GM23248 (cell line): ENCODE results near the gene FOXN3. TPM values are rescaled to one million over a fixed set of nuclear protein-coding genes. Genes with fewer than 3 reads are reported as not detected.

Source experiments
- DNase-seq: peaks from one replicate; pipeline ENCODE4 v3.0.0-alpha.2; 2015
- H2AFZ ChIP-seq: fragments of 200-600 bp; sonication (generic); 2 replicates; pipeline ENCODE4 v1.6.1; 2016; ENCODE audit warnings: antibody characterized with exemption
- H3F3A ChIP-seq: fragments of 200-600 bp; sonication (generic); 2 replicates; pipeline ENCODE4 v1.6.1; 2016; ENCODE audit warnings: mild to moderate bottlenecking, antibody characterized with exemption, mixed run types; ENCODE audit not compliant: insufficient read depth
- H3K27ac ChIP-seq: fragments of 200-600 bp; sonication (generic); 2 replicates; pipeline ENCODE4 v1.5.1; 2016; ENCODE audit warnings: mild to moderate bottlenecking
- H3K27me3 ChIP-seq: fragments of 200-600 bp; sonication (generic); replicated peaks from 2 replicates; pipeline ENCODE4 v1.6.1; 2016; ENCODE audit warnings: mild to moderate bottlenecking; ENCODE audit not compliant: insufficient read depth
- H3K36me3 ChIP-seq: fragments of 200-600 bp; sonication (generic); 2 replicates; pipeline ENCODE4 v1.6.1; 2016; ENCODE audit warnings: low read depth, mild to moderate bottlenecking
- H3K4me1 ChIP-seq: fragments of 200-600 bp; sonication (generic); 2 replicates; pipeline ENCODE4 v1.6.1; 2016; ENCODE audit warnings: mild to moderate bottlenecking; ENCODE audit not compliant: insufficient read depth
- H3K4me2 ChIP-seq: fragments of 200-600 bp; sonication (generic); one replicate; pipeline ENCODE4 v1.6.1; 2016; ENCODE audit warnings: mild to moderate bottlenecking; ENCODE audit not compliant: unreplicated experiment
- H3K4me3 ChIP-seq: fragments of 200-600 bp; sonication (generic); 2 replicates; pipeline ENCODE4 v1.5.1; 2016; ENCODE audit warnings: mild to moderate bottlenecking
- H3K79me2 ChIP-seq: fragments of 200-600 bp; sonication (generic); 2 replicates; pipeline ENCODE4 v1.6.1; 2016; ENCODE audit warnings: mild to moderate bottlenecking; ENCODE audit not compliant: insufficient read depth
- H3K9ac ChIP-seq: fragments of 200-600 bp; sonication (generic); 2 replicates; pipeline ENCODE4 v1.6.1; 2016; ENCODE audit warnings: mild to moderate bottlenecking
- H3K9me2 ChIP-seq: fragments of 200-600 bp; sonication (generic); 2 replicates; pipeline ENCODE4 v1.6.1; 2016; ENCODE audit warnings: mixed run types, mild to moderate bottlenecking, moderate library complexity; ENCODE audit not compliant: insufficient read depth
- H3K9me3 ChIP-seq: fragments of 200-600 bp; sonication (generic); one replicate; pipeline ENCODE4 v1.6.1; 2017; ENCODE audit warnings: low read depth
- H4K20me1 ChIP-seq: fragments of 200-600 bp; sonication (generic); 2 replicates; pipeline ENCODE4 v1.6.0; 2016; ENCODE audit not compliant: insufficient read depth
- EZH2 ChIP-seq: fragments of 200-600 bp; sonication (generic); IDR thresholded peaks from 2 replicates; pipeline ENCODE4 v1.6.1; 2018; ENCODE audit warnings: antibody characterized with exemption, mild to moderate bottlenecking; ENCODE audit not compliant: insufficient read depth, poor library complexity, severe bottlenecking
- EZH2phosphoT487 ChIP-seq: fragments of 200-600 bp; sonication (generic); IDR thresholded peaks from 2 replicates; pipeline ENCODE4 v1.6.1; 2018; ENCODE audit warnings: antibody characterized with exemption, moderate library complexity, mild to moderate bottlenecking, low read depth; ENCODE audit not compliant: insufficient read depth
- WGBS, 2 experiments: methylation state at CpG; one replicate each; pipeline ENCODE4 v1.1.6; 2015 to 2017; ENCODE audit warnings: low lambda C conversion rate in 2 of 2, low coverage in 1 of 2; ENCODE audit errors: missing lambda C conversion rate in 2 of 2; 5-methylcytosine and 5-hydroxymethylcytosine counted together
- in situ Hi-C: fragments of 300-500 bp; cut with MboI; formaldehyde crosslinking; loops from 2 replicates; pipeline ENCODE4 v1.15.0; 2020
- polyA plus RNA-seq: library from polyadenylated mRNA; unstranded; fragments of >200 nt; fragmentation: Nextera tagmentation; extraction: Ambion mirVana; gene quantifications from 2 replicates; pipeline ENCODE4 v1.2.1, GENCODE V29; 2016
- total RNA-seq: library from RNA; depleted of rRNA; stranded (reverse); fragments of >200 nt; shearing (Covaris generic); gene quantifications from 2 replicates; pipeline ENCODE4 v1.2.3, GENCODE V29; 2014

FOXN3 gene
- total and polyA plus RNA-seq, 2 experiments from 2014 or later: 18.6 to 19.0 TPM

- no peak for DNase-seq
- H3K4me3 ChIP-seq: no peak overlapping the region
- peaks cover 8% of the 10 kb centered on the region; the same call in 1 of the 2 replicates for H3K79me2 ChIP-seq
- H3K9me2 ChIP-seq: no peaks in the 10 kb centered on the region
- in situ Hi-C loops: no loop called here
- H3K4me1 ChIP-seq: peaks cover 13% of the 10 kb centered on the region; the same call in 1 of the 2 replicates
- WGBS, 2 experiments: 50 to 71% methylated on average over 1 of the region's 1 CpG
- H3K9me3 ChIP-seq: no peaks in the 10 kb centered on the region
- no peak overlapping the region for H3K27ac ChIP-seq
- no peak overlapping the region for H2AFZ ChIP-seq
- no peaks in the 10 kb centered on the region for H3K27me3 ChIP-seq
- H3F3A ChIP-seq: no peaks in the 10 kb centered on the region
- H4K20me1 ChIP-seq: no peaks in the 10 kb centered on the region
- H3K36me3 ChIP-seq: no peaks in the 10 kb centered on the region
- H3K4me2 ChIP-seq: no peak overlapping the region
- no peak for TF ChIP-seq EZH2phosphoT487
- no peak for TF ChIP-seq EZH2
- H3K9ac ChIP-seq: no peak overlapping the region
Observed at GRCh38 chr14:89249972-89250654, 166.9 kb downstream of the FOXN3 start.

- H3F3A ChIP-seq: no peaks in the 10 kb centered on the region
- no peaks in the 10 kb centered on the region for H3K9me3 ChIP-seq
- no peaks in the 10 kb centered on the region for H3K27me3 ChIP-seq
- no peak overlapping the region for H3K4me3 ChIP-seq
- no peaks in the 10 kb centered on the region for H3K9me2 ChIP-seq
- in situ Hi-C loops: no loop called here
- H4K20me1 ChIP-seq: no peaks in the 10 kb centered on the region
- H3K9ac ChIP-seq: no peak overlapping the region
- peaks cover 13% of the 10 kb centered on the region; the same call in 1 of the 2 replicates for H3K4me1 ChIP-seq
- TF ChIP-seq EZH2 (no peak), EZH2phosphoT487 (no peak)
- H3K27ac ChIP-seq: no peak overlapping the region
- peaks cover 8% of the 10 kb centered on the region; the same call in 1 of the 2 replicates for H3K79me2 ChIP-seq
- DNase-seq: no peak
- WGBS, 2 experiments: 75 to 78% methylated on average over 7 of the region's 7 CpGs
- no peaks in the 10 kb centered on the region for H3K36me3 ChIP-seq
- H3K4me2 ChIP-seq: no peak overlapping the region
- H2AFZ ChIP-seq: no peak overlapping the region
Observed at GRCh38 chr14:89249065-89249695, 167.9 kb downstream of the FOXN3 start.

GRCh38 chr14:89248411-89249064 is 168.5 kb downstream of the FOXN3 start:
- Histone ChIP-seq H3K4me3 (no peak overlapping the region), H3K4me1 (peaks cover 13% of the 10 kb centered on the region; the same call in 1 of the 2 replicates), H3K4me2 (no peak overlapping the region), H3K27me3 (no peaks in the 10 kb centered on the region), H3K36me3 (no peaks in the 10 kb centered on the region), H3K27ac (no peak overlapping the region), H2AFZ (no peak overlapping the region), H3K79me2 (peaks cover 8% of the 10 kb centered on the region; the same call in 1 of the 2 replicates), H3F3A (no peaks in the 10 kb centered on the region), H3K9me3 (no peaks in the 10 kb centered on the region), H4K20me1 (no peaks in the 10 kb centered on the region), H3K9ac (no peak overlapping the region), H3K9me2 (no peaks in the 10 kb centered on the region)
- in situ Hi-C loops: no loop called here
- DNase-seq: no peak
- TF ChIP-seq EZH2 (no peak), EZH2phosphoT487 (no peak)
- 93 to 97% methylated on average over 5 of the region's 5 CpGs for WGBS, 2 experiments

- DNase-seq: no peak
- Histone ChIP-seq H2AFZ (no peak overlapping the region), H3K9ac (no peak overlapping the region), H3K36me3 (no peaks in the 10 kb centered on the region), H4K20me1 (no peaks in the 10 kb centered on the region), H3K79me2 (peaks cover 8% of the 10 kb centered on the region; the same call in 1 of the 2 replicates), H3K27ac (no peak overlapping the region), H3K9me2 (no peaks in the 10 kb centered on the region), H3K27me3 (no peaks in the 10 kb centered on the region), H3K9me3 (no peaks in the 10 kb centered on the region), H3K4me1 (peaks cover 13% of the 10 kb centered on the region; the same call in 1 of the 2 replicates), H3F3A (no peaks in the 10 kb centered on the region), H3K4me2 (no peak overlapping the region), H3K4me3 (no peak overlapping the region)
- TF ChIP-seq EZH2phosphoT487: no peak
- TF ChIP-seq EZH2: no peak
- in situ Hi-C loops: no loop called here
- WGBS, 2 experiments: 95 to 97% methylated on average over 3 of the region's 3 CpGs
Observed at GRCh38 chr14:89247457-89248122, 169.4 kb downstream of the FOXN3 start.
